Pancreas (tissue), 10 donors: ENCODE measurements around the gene KAZN. TPM values are rescaled to one million over a fixed set of nuclear protein-coding genes. Genes with fewer than 3 reads are reported as not detected.
A peak's percentile ranks its signal among the peaks of the same experiment; 100 is the strongest.

Source experiments
- ATAC-seq, 4 donors: fragments of 200-7000 bp; cut with Tn5 transposase; one replicate each; pipeline versions ENCODE4 v1.8.0 to v1.9.1; 2020; ENCODE audit warnings: mild to moderate bottlenecking in 4 of 4, moderate library complexity in 4 of 4
- DNase-seq, 6 donors: peaks; one replicate each; pipeline ENCODE4 v3.0.0-alpha.2; 2020
- FAIRE-seq: peaks from 2 replicates; lab custom pipeline; 2012; peaks lifted over from hg19 to GRCh38; lab: Jason Lieb, UNC
- H3K27ac ChIP-seq, 4 donors: fragments of 200-600 bp; sonication (generic); 1 replicate in 3 of 4; 2 replicates in 1 of 4; pipeline versions ENCODE4 v1.5.0 to v1.8.0; 2020
- H3K27me3 ChIP-seq, 4 donors: fragments of 200-600 bp; one replicate each; pipeline ENCODE4 v1.8.0; 2021
- H3K36me3 ChIP-seq, 3 donors: fragments of 200-600 bp; sonication (generic) in 1 of 3; one replicate each; pipeline versions ENCODE4 v1.5.0 to v1.8.0; 2020 to 2021
- H3K4me1 ChIP-seq, 3 donors: fragments of 200-600 bp; one replicate each; pipeline ENCODE4 v1.8.0; 2021
- H3K4me3 ChIP-seq, 4 donors: fragments of 200-600 bp; sonication (generic) in 2 of 4; one replicate each; pipeline versions ENCODE4 v1.5.0 to v1.8.0; 2020 to 2021
- H3K9me3 ChIP-seq, 4 donors: fragments of 200-600 bp; one replicate each; pipeline ENCODE4 v1.8.0; 2021
- WGBS, 2 donors: extraction: QIAGEN DNeasy Blood & Tissue Kit; methylation state at CpG; one replicate each; pipeline ENCODE4 v1.1.7; 2013; 5-methylcytosine and 5-hydroxymethylcytosine counted together
- intact Hi-C, 3 donors: fragments of 100-400 bp; cut with DNase I; formaldehyde crosslinking; loops; one replicate each; pipeline versions ENCODE4 v1.11.1 to v1.14.2; 2022
- polyA plus RNA-seq, 2 donors: library from polyadenylated mRNA; stranded (reverse); fragments of 200-250 nt; gene quantifications; one replicate each; pipeline ENCODE4 v1.2.3, GENCODE V29; 2013
- total RNA-seq, 6 donors: library from RNA; stranded (reverse); fragmentation: NEBNext Ultra II Directional in 4 of 6; extraction: Animal tissue kit (Norgen Biotek cat#: 25700) in 4 of 6; gene quantifications; one replicate each; pipeline versions ENCODE4 v1.2.1 to v1.2.4, GENCODE V29; 2021 to 2023
- TF ChIP-seq, protein P1 (sequence below), 4 donors: fragments of 200-600 bp; sonication (generic) in 3 of 4; IDR thresholded peaks; one replicate each; pipeline versions ENCODE4 v1.5.0 to v1.8.0; 2021; ENCODE audit warnings: antibody characterized with exemption in 4 of 4
- donor health status: healthy with polysubstance abuse.
- donor health status: DM: no; HTN: no; CAD: no; lungs with moderate emphysema.
- donor health status: DM: no; HTN: no; CAD: no.
- donor health status: control.
- donor health status: control.
- donor health status: Bipolar disorder and iron deficiency.
- donor health status: DM: yes; HTN: yes; CAD: no.
- donor health status: DM: no; HTN: no; CAD: no.
- donor health status: DM: no; HTN: no; CAD: no.
- donor health status: DM: yes; HTN: yes; CAD: no.

KAZN gene
- total and polyA plus RNA-seq, 8 donors: 2.4 to 6.0 (median 4.1) TPM

- Histone ChIP-seq H3K36me3 (no peaks in the 10 kb centered on the region), H3K27me3 (no peaks in the 10 kb centered on the region), H3K27ac (no peak overlapping the region), H3K4me3 (no peak overlapping the region), H3K9me3 (no peaks in the 10 kb centered on the region), H3K4me1 (peaks cover 10 to 34% (median 34%) of the 10 kb centered on the region in 3 donors)
- intact Hi-C loops: no loop called here
- peak; percentile 39 to 68 (median 44) for ATAC-seq
- TF ChIP-seq, protein P1, sequence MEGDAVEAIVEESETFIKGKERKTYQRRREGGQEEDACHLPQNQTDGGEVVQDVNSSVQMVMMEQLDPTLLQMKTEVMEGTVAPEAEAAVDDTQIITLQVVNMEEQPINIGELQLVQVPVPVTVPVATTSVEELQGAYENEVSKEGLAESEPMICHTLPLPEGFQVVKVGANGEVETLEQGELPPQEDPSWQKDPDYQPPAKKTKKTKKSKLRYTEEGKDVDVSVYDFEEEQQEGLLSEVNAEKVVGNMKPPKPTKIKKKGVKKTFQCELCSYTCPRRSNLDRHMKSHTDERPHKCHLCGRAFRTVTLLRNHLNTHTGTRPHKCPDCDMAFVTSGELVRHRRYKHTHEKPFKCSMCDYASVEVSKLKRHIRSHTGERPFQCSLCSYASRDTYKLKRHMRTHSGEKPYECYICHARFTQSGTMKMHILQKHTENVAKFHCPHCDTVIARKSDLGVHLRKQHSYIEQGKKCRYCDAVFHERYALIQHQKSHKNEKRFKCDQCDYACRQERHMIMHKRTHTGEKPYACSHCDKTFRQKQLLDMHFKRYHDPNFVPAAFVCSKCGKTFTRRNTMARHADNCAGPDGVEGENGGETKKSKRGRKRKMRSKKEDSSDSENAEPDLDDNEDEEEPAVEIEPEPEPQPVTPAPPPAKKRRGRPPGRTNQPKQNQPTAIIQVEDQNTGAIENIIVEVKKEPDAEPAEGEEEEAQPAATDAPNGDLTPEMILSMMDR (IDR thresholded peaks at IDR 0.05): no peak
- peak in 4 of 6 donors; percentile 38 to 67 (median 61) for DNase-seq
- no peak for FAIRE-seq
- 44 to 47% methylated on average over 6 of the region's 6 CpGs for WGBS, 2 donors
Measured at GRCh38 chr1:14878951-14879350, 280.5 kb downstream of the KAZN start.

- TF ChIP-seq, protein P1 (IDR thresholded peaks at IDR 0.05): no peak
- H3K27ac ChIP-seq: peak overlapping the region in 3 of 4 donors; percentile 4 to 26 (median 16)
Measured at GRCh38 chr1:14880456-14881316, 282.2 kb downstream of the KAZN start.

DNA sequence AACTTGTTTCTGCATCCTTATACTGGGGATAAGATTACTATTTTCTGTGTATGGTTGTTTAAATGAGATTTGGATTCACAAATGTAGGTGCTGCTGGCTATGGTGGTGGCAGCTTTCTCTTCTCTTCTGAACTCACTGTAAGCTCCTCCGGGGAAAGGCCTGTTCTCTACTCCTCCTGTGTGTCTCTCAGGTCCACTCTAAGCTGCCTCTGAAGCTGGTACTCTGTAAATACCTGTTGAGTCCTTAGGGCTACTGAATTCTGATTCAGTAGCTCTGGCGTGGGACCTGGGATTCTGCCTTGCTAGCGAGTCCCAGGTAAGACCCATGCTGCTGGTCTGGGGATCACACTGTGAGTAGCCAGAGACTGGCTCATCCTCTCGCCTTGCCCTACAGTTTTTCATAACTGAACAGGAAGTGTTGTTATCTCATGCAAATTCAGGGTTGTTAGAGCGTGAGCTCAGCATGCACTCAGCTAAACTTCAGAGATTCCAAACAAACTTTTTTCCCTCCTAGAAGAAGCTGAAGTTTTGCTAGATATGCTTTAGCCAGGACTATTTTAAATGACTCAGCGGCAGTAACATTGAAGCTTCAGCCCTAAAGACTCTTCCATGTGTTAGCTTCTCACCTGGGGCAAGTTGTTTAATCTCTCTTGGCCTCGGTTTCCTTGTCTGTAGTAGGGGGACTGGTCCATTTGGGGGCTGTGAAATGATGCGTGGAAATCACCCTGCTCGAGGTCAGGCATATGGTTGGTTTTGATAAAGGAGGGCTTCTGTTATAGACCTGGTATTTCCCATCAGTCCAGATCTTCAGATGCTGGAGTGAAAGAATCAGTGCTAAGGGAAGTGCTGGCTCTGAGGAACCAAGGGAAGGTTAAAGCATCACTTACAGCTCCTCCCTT lies 283.5 kb downstream of the KAZN start:
- 66 to 70% methylated on average over 9 of the region's 9 CpGs for WGBS, 2 donors
- no peaks in the 10 kb centered on the region for H3K27me3 ChIP-seq
- H3K36me3 ChIP-seq: no peaks in the 10 kb centered on the region
- ATAC-seq (peak; percentile 46 to 63 (median 52)), FAIRE-seq (no peak), DNase-seq (no peak)
- H3K4me3 ChIP-seq: no peak overlapping the region
- H3K4me1 ChIP-seq: peaks cover 10 to 34% (median 20%) of the 10 kb centered on the region in 3 donors
- intact Hi-C loops: no loop called here
- TF ChIP-seq, protein P1 (IDR thresholded peaks at IDR 0.05): no peak
- peak overlapping the region in 3 of 4 donors; percentile 4 to 26 (median 16) for H3K27ac ChIP-seq
- no peaks in the 10 kb centered on the region for H3K9me3 ChIP-seq

More at GRCh38 chr1:14880456-14881316, 282.2 kb downstream of the KAZN start:
- H3K36me3 ChIP-seq: no peaks in the 10 kb centered on the region
- DNase-seq: peak in 3 of 6 donors; percentile 26 to 65 (median 26)
- no peaks in the 10 kb centered on the region for H3K9me3 ChIP-seq
- peak; percentile 46 to 72 (median 66) for ATAC-seq
- H3K4me1 ChIP-seq: peaks cover 10 to 34% (median 30%) of the 10 kb centered on the region in 3 donors
- WGBS, 2 donors: 43 to 53% methylated on average over 7 of the region's 7 CpGs
- H3K4me3 ChIP-seq: no peak overlapping the region
- H3K27me3 ChIP-seq: no peaks in the 10 kb centered on the region
- no peak for FAIRE-seq
- intact Hi-C loops: no loop called here

GRCh38 chr1:14884614-14885175 lies 286.2 kb downstream of the KAZN start:
- Histone ChIP-seq H3K4me3 (no peak overlapping the region), H3K27ac (no peak overlapping the region), H3K9me3 (no peaks in the 10 kb centered on the region), H3K4me1 (peaks cover 10 to 18% (median 11%) of the 10 kb centered on the region in 3 donors), H3K36me3 (no peaks in the 10 kb centered on the region), H3K27me3 (no peaks in the 10 kb centered on the region)
- ATAC-seq: no peak
- intact Hi-C loops: no loop called here
- no peak for DNase-seq
- FAIRE-seq: no peak
- 91 to 92% methylated on average over 15 of the region's 15 CpGs for WGBS, 2 donors
- TF ChIP-seq, protein P1 (IDR thresholded peaks at IDR 0.05): no peak
